Panc1 (cell line): Measurements from ENCODE around the gene MMP28. TPM values are rescaled to one million over a fixed set of nuclear protein-coding genes. Genes with fewer than 3 reads are reported as not detected.

Experiments
- ATAC-seq: fragments of 200-7000 bp; cut with Tn5 transposase; 2 replicates; pipeline ENCODE4 v1.9.1; 2020; ENCODE audit warnings: mild to moderate bottlenecking, moderate library complexity
- BruUV-seq: library from RNA; stranded (reverse); fragments of 400-500 nt; replicated peaks from 2 replicates; lab custom pipeline; 2021; lab: Mats Ljungman, UMichigan
- CTCF ChIA-PET: fragments of 300-600 bp; sonication (Branson Sonifier 250); formaldehyde crosslinking; loops from one replicate; lab custom pipeline; 2022; ENCODE audit warnings: antibody characterized with exemption; lab: Charles Lee
- POLR2A ChIA-PET: fragments of 300-600 bp; sonication (Branson Sonifier 250); formaldehyde crosslinking; loops from one replicate; lab custom pipeline; 2022; ENCODE audit warnings: antibody characterized with exemption; lab: Charles Lee
- DNase-seq: peaks from one replicate; pipeline ENCODE4 v3.0.0-alpha.2; 2010; ENCODE audit warnings: low read depth, low spot score
- H3K27ac ChIP-seq: 2 replicates; pipeline ENCODE4 v1.5.1; 2011; ENCODE audit warnings: mild to moderate bottlenecking, low read length, inconsistent platforms
- H3K27me3 ChIP-seq: fragments of 200-500 bp; sonication (Bioruptor generic); 2 replicates; pipeline ENCODE4 v1.6.0; 2014; ENCODE audit warnings: low read length, inconsistent platforms; ENCODE audit not compliant: control insufficient read depth, insufficient read depth
- H3K36me3 ChIP-seq: fragments of 200-500 bp; sonication (Bioruptor generic); 2 replicates; pipeline ENCODE4 v1.5.1; 2014; ENCODE audit warnings: inconsistent platforms, mild to moderate bottlenecking, low read length, moderate library complexity; ENCODE audit not compliant: control insufficient read depth, insufficient read depth
- H3K4me1 ChIP-seq: 2 replicates; pipeline ENCODE4 v1.5.1; 2011; ENCODE audit warnings: inconsistent platforms, mild to moderate bottlenecking, low read length, moderate library complexity; ENCODE audit not compliant: control insufficient read depth, insufficient read depth
- H3K4me3 ChIP-seq, 2 experiments: 2 replicates each; pipeline ENCODE4 v1.5.1; 2011 to 2012; ENCODE audit warnings: low read depth in 2 of 2, low read length in 2 of 2, mild to moderate bottlenecking in 2 of 2, inconsistent platforms in 1 of 2, moderate library complexity in 1 of 2
- H3K9me3 ChIP-seq: fragments of 200-500 bp; sonication (Bioruptor generic); 2 replicates; pipeline ENCODE4 v1.5.1; 2014; ENCODE audit warnings: low read depth, mild to moderate bottlenecking, inconsistent platforms, low read length, moderate library complexity; ENCODE audit not compliant: control insufficient read depth, insufficient read depth
- POLR2AphosphoS5 ChIP-seq: IDR thresholded peaks from 2 replicates; pipeline ENCODE4 v1.6.1; 2012; ENCODE audit warnings: mild to moderate bottlenecking, low read depth, low read length, moderate library complexity
- SIN3A ChIP-seq: IDR thresholded peaks from 2 replicates; pipeline ENCODE4 v1.6.1; 2012; ENCODE audit warnings: low read depth, mild to moderate bottlenecking, low read length, moderate library complexity, borderline replicate concordance; ENCODE audit not compliant: insufficient read depth
- TCF7L2 ChIP-seq: IDR thresholded peaks from 2 replicates; pipeline ENCODE4 v1.6.1; 2011; ENCODE audit warnings: mild to moderate bottlenecking, low read depth, low read length, inconsistent platforms
- in situ Hi-C: cut with HindIII; loops from 2 replicates; pipeline ENCODE4 v1.10.0; 2016; ENCODE audit warnings: low sequenced_read_pairs, low pct_unique_long_range_greater_than_20kb
- intact Hi-C: fragments of 100-400 bp; cut with micrococcal nuclease; formaldehyde crosslinking; loops from one replicate; pipeline ENCODE4 v1.10.0; 2022; ENCODE audit not compliant: unreplicated experiment
- total RNA-seq: library from RNA; stranded (reverse); gene quantifications from one replicate; pipeline ENCODE4 v1.2.1, GENCODE V29; 2021; ENCODE audit not compliant: unreplicated experiment
- TF ChIP-seq, protein P1 (sequence below), 2 experiments: IDR thresholded peaks; 2 replicates each; pipeline ENCODE4 v1.6.1; 2011 to 2012; ENCODE audit warnings: low read depth in 2 of 2, control low read depth in 1 of 2, low read length in 1 of 2, mild to moderate bottlenecking in 1 of 2, moderate library complexity in 1 of 2; ENCODE audit not compliant: insufficient read depth in 1 of 2
- TF ChIP-seq, protein P2 (sequence below): fragments of 450-650 bp; IDR thresholded peaks from 2 replicates; pipeline ENCODE4 v1.5.1; 2017; ENCODE audit warnings: mild to moderate bottlenecking

Gene MMP28
- total RNA-seq, 1 experiment from 2014 or later, result 1.6 TPM

DNA sequence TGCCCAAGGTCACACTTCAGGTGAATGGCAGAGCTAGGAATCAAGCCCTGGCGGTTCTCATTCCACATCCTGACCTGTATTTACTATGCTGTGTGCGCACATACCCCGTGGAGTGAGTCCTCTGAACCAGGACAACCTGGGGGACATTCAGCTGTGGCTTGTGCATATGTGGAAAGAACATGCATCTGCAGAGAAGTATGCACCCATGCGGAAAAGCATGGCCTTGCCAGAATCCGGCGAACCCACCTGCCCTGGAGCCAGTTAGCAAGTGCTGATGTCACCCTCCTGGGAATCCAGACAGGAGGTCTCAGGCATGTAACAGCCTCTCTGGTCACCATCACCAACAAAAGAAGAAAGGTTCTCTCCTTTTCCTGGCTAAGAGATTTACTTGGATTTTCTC is 62.1 kb downstream of the MMP28 start:
- BruUV-seq, result no TSS peak
- H3K36me3 ChIP-seq, result no peaks in the 10 kb centered on the region
- POLR2A ChIA-PET, result no interaction called here
- intact Hi-C loops, result no loop called here
- CTCF ChIA-PET, result no interaction called here
- H3K4me1 ChIP-seq, result peaks cover 7% of the 10 kb centered on the region; the same call in 1 of the 2 replicates
- DNase-seq (no peak), ATAC-seq (no peak)
- H3K27ac ChIP-seq, result no peak overlapping the region
- H3K9me3 ChIP-seq, result no peaks in the 10 kb centered on the region
- TF ChIP-seq SIN3A, result no peak
- no peaks in the 10 kb centered on the region for H3K27me3 ChIP-seq
- no peak overlapping the region for H3K4me3 ChIP-seq
- in situ Hi-C loops, result no loop called here

DNA sequence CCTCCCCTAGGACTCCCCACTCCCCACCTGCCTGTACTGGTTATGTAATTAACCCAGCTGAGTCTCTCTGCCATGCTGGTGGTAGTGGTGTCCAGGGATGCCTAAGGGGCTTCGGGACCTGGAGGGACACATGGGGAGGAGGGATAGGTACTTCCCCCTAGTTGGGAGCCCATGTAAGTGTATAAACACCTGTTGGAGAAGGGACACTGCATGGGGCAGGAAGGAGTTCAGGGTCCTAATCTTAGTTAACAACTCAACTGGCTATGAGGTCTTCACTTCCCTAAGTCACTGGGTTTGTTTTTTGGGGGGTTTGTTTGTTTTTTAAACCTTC is 62.7 kb downstream of the MMP28 start:
- TF ChIP-seq, protein P1, sequence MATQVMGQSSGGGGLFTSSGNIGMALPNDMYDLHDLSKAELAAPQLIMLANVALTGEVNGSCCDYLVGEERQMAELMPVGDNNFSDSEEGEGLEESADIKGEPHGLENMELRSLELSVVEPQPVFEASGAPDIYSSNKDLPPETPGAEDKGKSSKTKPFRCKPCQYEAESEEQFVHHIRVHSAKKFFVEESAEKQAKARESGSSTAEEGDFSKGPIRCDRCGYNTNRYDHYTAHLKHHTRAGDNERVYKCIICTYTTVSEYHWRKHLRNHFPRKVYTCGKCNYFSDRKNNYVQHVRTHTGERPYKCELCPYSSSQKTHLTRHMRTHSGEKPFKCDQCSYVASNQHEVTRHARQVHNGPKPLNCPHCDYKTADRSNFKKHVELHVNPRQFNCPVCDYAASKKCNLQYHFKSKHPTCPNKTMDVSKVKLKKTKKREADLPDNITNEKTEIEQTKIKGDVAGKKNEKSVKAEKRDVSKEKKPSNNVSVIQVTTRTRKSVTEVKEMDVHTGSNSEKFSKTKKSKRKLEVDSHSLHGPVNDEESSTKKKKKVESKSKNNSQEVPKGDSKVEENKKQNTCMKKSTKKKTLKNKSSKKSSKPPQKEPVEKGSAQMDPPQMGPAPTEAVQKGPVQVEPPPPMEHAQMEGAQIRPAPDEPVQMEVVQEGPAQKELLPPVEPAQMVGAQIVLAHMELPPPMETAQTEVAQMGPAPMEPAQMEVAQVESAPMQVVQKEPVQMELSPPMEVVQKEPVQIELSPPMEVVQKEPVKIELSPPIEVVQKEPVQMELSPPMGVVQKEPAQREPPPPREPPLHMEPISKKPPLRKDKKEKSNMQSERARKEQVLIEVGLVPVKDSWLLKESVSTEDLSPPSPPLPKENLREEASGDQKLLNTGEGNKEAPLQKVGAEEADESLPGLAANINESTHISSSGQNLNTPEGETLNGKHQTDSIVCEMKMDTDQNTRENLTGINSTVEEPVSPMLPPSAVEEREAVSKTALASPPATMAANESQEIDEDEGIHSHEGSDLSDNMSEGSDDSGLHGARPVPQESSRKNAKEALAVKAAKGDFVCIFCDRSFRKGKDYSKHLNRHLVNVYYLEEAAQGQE (IDR thresholded peaks at IDR 0.05; ENCODE audit: insufficient read depth in 1 of 2, low read depth in 2 of 2, low read length in 1 of 2), result no peak
- TF ChIP-seq, protein P2, sequence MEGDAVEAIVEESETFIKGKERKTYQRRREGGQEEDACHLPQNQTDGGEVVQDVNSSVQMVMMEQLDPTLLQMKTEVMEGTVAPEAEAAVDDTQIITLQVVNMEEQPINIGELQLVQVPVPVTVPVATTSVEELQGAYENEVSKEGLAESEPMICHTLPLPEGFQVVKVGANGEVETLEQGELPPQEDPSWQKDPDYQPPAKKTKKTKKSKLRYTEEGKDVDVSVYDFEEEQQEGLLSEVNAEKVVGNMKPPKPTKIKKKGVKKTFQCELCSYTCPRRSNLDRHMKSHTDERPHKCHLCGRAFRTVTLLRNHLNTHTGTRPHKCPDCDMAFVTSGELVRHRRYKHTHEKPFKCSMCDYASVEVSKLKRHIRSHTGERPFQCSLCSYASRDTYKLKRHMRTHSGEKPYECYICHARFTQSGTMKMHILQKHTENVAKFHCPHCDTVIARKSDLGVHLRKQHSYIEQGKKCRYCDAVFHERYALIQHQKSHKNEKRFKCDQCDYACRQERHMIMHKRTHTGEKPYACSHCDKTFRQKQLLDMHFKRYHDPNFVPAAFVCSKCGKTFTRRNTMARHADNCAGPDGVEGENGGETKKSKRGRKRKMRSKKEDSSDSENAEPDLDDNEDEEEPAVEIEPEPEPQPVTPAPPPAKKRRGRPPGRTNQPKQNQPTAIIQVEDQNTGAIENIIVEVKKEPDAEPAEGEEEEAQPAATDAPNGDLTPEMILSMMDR, result no peak
- ChIA-PET CTCF (interaction anchor here (0.6 kb wide), 1 partner anchor 30 kb away, joined by 4 read pairs; no protein-coding TSS in a partner anchor), POLR2A (no interaction called here)
- ATAC-seq, result no peak
- no peaks in the 10 kb centered on the region for H3K27me3 ChIP-seq
- no peaks in the 10 kb centered on the region for H3K36me3 ChIP-seq
- no peak overlapping the region for H3K4me3 ChIP-seq
- no peaks in the 10 kb centered on the region for H3K9me3 ChIP-seq
- BruUV-seq, result no TSS peak
- in situ Hi-C loops, result no loop called here
- DNase-seq, result no peak
- H3K4me1 ChIP-seq, result peaks cover 7% of the 10 kb centered on the region; the same call in 1 of the 2 replicates
- intact Hi-C loops, result no loop called here
- H3K27ac ChIP-seq, result no peak overlapping the region

DNA sequence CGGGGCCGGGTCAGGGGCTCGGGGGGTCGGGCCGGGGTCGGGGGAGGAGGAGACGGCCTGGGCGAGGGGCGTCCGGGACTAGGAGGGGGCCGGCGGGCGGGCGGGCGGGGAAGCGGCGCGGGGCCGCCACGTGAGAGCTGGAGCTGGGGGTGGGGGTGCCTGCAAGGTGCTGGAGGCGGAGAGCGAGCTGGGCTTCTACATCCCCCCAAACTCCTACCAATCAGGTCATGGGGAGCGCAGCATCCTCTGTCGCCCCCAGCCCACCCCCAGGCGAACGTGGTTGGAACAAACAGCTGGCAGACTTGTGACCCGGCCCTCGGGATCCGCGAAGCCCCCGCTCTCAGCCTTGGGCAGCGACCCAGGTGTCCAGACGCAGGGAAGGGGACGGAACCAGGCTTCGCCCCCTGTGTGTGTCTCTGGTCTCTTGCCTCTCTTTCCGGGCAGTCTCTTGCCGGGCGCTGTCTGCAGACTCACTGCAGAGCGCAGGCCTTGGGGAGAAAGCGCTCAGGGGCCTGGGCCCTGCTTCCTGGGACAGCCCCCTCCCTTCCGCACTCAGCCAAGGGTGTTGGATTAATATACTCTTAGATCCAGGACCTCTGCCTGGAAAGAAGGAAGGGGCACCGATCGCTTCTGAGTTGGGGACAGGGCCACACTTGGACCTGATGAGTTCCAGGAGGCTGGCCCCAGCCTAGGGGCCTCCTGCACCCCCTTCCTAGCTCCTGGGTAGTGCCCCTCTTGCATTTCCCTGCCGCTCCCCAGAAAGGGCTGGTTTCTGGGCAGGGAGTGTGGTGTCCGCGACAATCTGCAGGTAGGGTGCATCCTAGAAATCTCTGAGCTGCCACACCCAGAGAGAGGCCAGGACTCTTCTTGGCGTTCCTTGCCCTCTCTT is 63.3 kb downstream of the MMP28 start:
- Histone ChIP-seq H3K36me3 (no peaks in the 10 kb centered on the region), H3K27me3 (no peaks in the 10 kb centered on the region), H3K9me3 (no peaks in the 10 kb centered on the region), H3K4me1 (peaks cover 7% of the 10 kb centered on the region; the same call in 1 of the 2 replicates), H3K27ac (no peak overlapping the region), H3K4me3 (peak overlapping the region; percentile 51 to 53)
- ATAC-seq (peak; percentile 14; the same call in 1 of the 2 replicates), DNase-seq (no peak)
- POLR2A ChIA-PET, result no interaction called here
- TF ChIP-seq POLR2AphosphoS5, result no peak
- no peak for TF ChIP-seq TCF7L2
- TF ChIP-seq SIN3A, result no peak
- TF ChIP-seq, protein P1 (IDR thresholded peaks at IDR 0.05; ENCODE audit: insufficient read depth in 1 of 2, low read depth in 2 of 2, low read length in 1 of 2), result no peak
- in situ Hi-C loops, result no loop called here
- intact Hi-C loops, result no loop called here
- CTCF ChIA-PET, result interaction anchor here (0.6 kb wide), 2 partner anchors 17 to 31 kb away, joined by 4 to 6 read pairs; no protein-coding TSS in a partner anchor
- no TSS peak for BruUV-seq
